ENCODE data around the gene MAPK12. TPM values are rescaled to one million over a fixed set of nuclear protein-coding genes. Genes with fewer than 3 reads are reported as not detected.

MAPK12 gene
- total RNA-seq, 4 donors from 2014 or later, result 3.6 to 17.7 (median 5.4) TPM

GRCh38 chr22:50246242-50247175, 15.0 kb downstream of the MAPK12 start:
- TF ChIP-seq, protein P1, sequence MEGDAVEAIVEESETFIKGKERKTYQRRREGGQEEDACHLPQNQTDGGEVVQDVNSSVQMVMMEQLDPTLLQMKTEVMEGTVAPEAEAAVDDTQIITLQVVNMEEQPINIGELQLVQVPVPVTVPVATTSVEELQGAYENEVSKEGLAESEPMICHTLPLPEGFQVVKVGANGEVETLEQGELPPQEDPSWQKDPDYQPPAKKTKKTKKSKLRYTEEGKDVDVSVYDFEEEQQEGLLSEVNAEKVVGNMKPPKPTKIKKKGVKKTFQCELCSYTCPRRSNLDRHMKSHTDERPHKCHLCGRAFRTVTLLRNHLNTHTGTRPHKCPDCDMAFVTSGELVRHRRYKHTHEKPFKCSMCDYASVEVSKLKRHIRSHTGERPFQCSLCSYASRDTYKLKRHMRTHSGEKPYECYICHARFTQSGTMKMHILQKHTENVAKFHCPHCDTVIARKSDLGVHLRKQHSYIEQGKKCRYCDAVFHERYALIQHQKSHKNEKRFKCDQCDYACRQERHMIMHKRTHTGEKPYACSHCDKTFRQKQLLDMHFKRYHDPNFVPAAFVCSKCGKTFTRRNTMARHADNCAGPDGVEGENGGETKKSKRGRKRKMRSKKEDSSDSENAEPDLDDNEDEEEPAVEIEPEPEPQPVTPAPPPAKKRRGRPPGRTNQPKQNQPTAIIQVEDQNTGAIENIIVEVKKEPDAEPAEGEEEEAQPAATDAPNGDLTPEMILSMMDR (IDR thresholded peaks at IDR 0.05; ENCODE audit: low read depth), result no peak

GRCh38 chr22:50245214-50246072, 16.0 kb downstream of the MAPK12 start:
- TF ChIP-seq, protein P1 (IDR thresholded peaks at IDR 0.05; ENCODE audit: low read depth), result no peak

DNA sequence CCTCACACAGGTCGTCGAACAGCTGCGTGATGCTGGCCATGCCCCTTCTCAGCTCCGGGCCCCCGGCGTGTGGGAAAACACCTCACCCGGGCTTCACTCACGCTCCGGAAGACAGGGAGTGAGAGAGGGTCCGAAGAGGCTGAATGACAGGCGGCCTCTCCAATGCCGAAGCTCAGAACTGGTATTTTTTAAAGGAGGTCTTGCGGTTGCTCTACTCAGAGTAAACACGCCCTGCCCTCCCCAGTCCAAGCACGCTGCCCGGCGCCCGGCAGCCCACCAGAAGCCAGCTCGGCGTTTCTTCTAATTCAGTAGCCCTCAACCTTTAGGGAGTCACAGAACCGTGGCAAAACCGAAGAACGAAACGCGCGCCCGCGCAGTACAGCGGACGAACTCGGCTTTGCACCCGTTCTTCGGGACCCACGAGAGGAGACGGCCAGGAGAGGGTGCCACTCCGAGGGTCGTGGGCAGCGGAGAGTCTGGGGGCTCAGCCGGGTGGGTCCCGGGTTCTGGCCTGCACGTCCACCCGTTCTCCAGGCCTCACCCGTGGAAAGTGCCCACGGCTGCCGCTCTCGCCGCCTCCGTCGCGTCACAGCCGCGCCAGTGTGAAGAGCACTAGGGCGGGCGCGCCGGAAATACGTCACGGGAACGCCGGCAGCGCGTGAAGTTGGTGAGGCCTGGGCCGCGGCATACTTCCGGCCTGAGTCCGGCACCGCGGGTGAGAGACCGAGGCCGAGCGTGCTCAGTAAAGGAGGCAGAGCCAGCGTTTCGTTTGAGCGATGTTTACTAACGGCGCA, 16.9 kb downstream of the MAPK12 start, which contains the start of gene TUBGCP6:
TUBGCP6 (minus strand) TSS at position 604 of the 794 bp plus-strand sequence; CDS start at position 40, 564 bp downstream.
- TF ChIP-seq, protein P1 (IDR thresholded peaks at IDR 0.05; ENCODE audit: low read depth), result no peak

- TF ChIP-seq, protein P1 (IDR thresholded peaks at IDR 0.05; ENCODE audit: low read depth), result no peak
These were observed 17.6 kb downstream of the MAPK12 start for GRCh38 chr22:50243685-50244419.

GRCh38 chr22:50242406-50242949, 19.0 kb downstream of the MAPK12 start:
- TF ChIP-seq, protein P1 (IDR thresholded peaks at IDR 0.05; ENCODE audit: low read depth), result no peak

- TF ChIP-seq, protein P1 (IDR thresholded peaks at IDR 0.05; ENCODE audit: low read depth), result no peak
These were observed 22.7 kb downstream of the MAPK12 start for GRCh38 chr22:50238755-50239154.
